Natural killer cell treated with Interleukin-12 subunit alpha and Interleukin-12 subunit beta and Interleukin-15 and Interleukin-18, amount 100 ng/mL, for 72 hours (primary cell): ENCODE measurements around the gene STK11. TPM values are rescaled to one million over a fixed set of nuclear protein-coding genes. Genes with fewer than 3 reads are reported as not detected.

ENCODE experiments used
- ATAC-seq, 2 donors: fragments of 150-1000 bp; cut with Tn5 transposase in 1 of 2; sonication (Bioruptor Pico), chemical (Tn5 transposase) in 1 of 2; 2 replicates each; pipeline ENCODE4 v1.10.0; 2021
- DNase-seq: peaks from one replicate; pipeline ENCODE4 v3.0.0; 2022; ENCODE audit warnings: low spot score
- H3K27ac Mint-ChIP-seq, 2 donors: 1 replicate in 1 of 2; 2 replicates in 1 of 2; pipeline ENCODE4 v1.8.0; 2022; ENCODE audit warnings: mixed read lengths in 2 of 2, mild to moderate bottlenecking in 1 of 2, moderate library complexity in 1 of 2
- H3K27me3 Mint-ChIP-seq, 2 donors: 1 replicate in 1 of 2; 2 replicates in 1 of 2; pipeline ENCODE4 v1.8.0; 2022; ENCODE audit warnings: mixed read lengths in 2 of 2
- H3K36me3 Mint-ChIP-seq: one replicate; pipeline ENCODE4 v1.8.0; 2022; ENCODE audit warnings: mixed read lengths
- H3K4me1 Mint-ChIP-seq, 2 donors: 1 replicate in 1 of 2; 2 replicates in 1 of 2; pipeline ENCODE4 v1.8.0; 2022; ENCODE audit warnings: low read depth in 2 of 2, mixed read lengths in 2 of 2, mild to moderate bottlenecking in 1 of 2
- H3K4me3 Mint-ChIP-seq: one replicate; pipeline ENCODE4 v1.8.0; 2022; ENCODE audit warnings: mixed read lengths
- H3K9me3 Mint-ChIP-seq: 2 replicates; pipeline ENCODE4 v1.8.0; 2022; ENCODE audit warnings: mixed read lengths
- total RNA-seq, 2 donors: library from RNA; stranded (reverse); gene quantifications; one replicate each; pipeline ENCODE4 v1.2.3, GENCODE V29; 2022

STK11 gene, protein sequence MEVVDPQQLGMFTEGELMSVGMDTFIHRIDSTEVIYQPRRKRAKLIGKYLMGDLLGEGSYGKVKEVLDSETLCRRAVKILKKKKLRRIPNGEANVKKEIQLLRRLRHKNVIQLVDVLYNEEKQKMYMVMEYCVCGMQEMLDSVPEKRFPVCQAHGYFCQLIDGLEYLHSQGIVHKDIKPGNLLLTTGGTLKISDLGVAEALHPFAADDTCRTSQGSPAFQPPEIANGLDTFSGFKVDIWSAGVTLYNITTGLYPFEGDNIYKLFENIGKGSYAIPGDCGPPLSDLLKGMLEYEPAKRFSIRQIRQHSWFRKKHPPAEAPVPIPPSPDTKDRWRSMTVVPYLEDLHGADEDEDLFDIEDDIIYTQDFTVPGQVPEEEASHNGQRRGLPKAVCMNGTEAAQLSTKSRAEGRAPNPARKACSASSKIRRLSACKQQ
- total RNA-seq: 10 to 100 TPM; 50.9 to 79.2 TPM

DNA sequence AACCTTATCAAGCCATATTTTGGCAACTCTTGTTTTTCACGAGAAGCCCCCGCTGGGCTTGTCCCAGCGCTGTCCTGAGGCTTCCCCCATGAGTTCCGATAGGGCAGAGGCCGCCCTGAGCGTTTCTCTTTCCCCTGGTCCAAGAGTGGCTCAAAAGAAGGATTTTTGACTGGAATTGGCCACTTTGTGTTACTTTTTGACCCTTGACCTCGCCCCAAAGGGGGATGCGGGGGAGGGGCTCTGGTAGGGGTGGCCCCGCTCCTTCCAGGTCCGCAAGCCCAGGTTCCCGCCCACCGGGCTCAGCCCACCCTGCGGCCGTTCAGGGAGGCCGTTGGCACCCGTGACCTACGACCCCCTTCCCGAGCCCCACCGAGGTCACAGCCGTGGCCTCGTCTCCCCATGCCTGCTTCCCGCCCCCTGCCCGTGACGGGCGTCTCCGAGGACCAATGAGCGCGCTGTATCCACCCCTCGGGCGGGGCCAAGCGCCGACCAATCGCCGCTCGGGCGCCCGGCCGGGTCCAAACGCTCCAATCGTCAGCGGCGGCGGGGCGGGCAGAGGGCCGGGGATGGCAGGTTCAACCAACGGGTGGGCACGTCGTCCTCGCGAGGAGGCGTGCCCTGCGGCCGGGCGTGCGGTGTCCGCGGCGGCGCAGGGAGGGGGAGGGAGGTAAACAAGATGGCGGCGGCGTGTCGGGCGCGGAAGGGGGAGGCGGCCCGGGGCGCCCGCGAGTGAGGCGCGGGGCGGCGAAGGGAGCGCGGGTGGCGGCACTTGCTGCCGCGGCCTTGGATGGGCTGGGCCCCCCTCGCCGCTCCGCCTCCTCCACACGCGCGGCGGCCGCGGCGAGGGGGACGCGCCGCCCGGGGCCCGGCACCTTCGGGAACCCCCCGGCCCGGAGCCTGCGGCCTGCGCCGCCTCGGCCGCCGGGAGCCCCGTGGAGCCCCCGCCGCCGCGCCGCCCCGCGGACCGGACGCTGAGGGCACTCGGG lies at the start of gene STK11:
Gene STK11 (plus strand): TSS at position 665 of the 986 bp plus-strand sequence. CDS start 1,136 bp downstream, outside the sequence.
- ATAC-seq (peak; percentile 98 to 99), DNase-seq (peak; percentile 100)
- peak within 1 kb of the TSS; percentile 90 to 92 for H3K27ac Mint-ChIP-seq
- no peaks in the 10 kb centered on the region for H3K9me3 Mint-ChIP-seq
- peak within 1 kb of the TSS; percentile 97 for H3K4me3 Mint-ChIP-seq
- H3K27me3 Mint-ChIP-seq: no peaks in the 10 kb centered on the region
- H3K4me1 Mint-ChIP-seq: peaks cover 17 to 21% of the 10 kb centered on the region in 2 donors
- H3K36me3 Mint-ChIP-seq: no peaks in the 10 kb centered on the region

DNA sequence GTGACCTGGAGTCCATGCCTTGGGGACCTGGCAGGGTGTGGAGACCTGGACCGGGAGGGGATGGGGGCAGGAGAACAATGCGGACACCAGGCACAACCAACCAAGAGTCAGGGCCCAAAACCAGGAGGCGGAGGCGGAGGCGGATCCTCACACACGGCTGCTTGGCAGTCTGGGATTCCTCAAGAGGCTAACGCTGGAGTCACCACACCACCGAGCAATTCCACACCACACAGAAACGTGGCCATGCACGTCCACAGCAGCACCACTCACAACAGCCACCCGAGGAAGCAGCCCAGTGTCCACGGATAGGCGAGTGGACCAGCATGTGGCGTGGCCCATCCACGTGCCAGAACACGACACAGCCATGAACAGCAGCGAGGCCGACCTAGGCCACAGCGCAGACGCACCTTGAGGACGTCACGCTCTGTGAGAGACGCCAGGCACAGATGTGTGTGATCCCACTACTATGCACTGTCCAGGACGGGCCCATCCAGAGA lies 49.2 kb upstream of the STK11 start:
- Mint-ChIP-seq H3K4me1 (no peaks in the 10 kb centered on the region), H3K27me3 (no peaks in the 10 kb centered on the region), H3K4me3 (no peak overlapping the region), H3K27ac (no peak overlapping the region), H3K36me3 (no peaks in the 10 kb centered on the region), H3K9me3 (no peaks in the 10 kb centered on the region)
- DNase-seq (no peak), ATAC-seq (no peak)

DNA sequence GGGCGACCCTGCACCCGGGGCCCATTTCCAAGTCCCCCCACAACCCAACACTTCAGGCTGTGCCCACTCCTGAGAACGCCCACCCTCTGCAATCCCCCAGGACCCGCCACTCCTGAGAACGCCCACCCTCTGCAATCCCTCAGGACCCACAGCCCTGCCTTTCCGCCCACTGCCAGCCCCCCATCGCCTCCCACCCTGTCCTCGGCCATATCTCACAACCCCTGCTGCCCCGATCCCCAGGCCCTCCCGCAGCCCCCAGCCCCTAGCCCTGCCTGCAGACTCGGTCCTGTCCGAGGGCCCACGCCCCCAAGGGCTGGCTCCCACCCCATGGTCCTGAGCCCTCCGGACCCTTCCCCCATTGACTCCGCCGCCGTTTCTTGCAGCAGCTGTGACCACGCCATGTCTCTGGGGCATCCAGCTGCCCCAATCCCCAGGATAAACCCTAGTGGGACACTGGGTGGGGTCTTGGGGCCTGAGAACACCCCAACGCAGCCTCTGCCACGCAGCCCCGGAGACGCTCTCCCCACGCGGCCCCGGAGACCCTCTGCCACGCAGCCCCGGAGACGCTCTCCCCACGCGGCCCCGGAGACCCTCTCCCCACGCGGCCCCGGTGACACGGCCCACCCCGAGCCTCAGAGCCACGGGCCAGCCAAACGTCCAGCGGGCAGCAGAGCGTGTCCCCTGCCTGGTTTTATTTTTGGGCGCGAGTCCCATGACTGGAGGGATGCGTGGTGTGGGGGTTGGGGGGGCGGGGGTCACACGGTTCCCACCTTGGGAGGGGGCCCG lies 48.6 kb upstream of the STK11 start:
- Mint-ChIP-seq H3K27me3 (no peaks in the 10 kb centered on the region), H3K4me1 (no peaks in the 10 kb centered on the region), H3K27ac (no peak overlapping the region), H3K36me3 (no peaks in the 10 kb centered on the region), H3K9me3 (no peaks in the 10 kb centered on the region), H3K4me3 (no peak overlapping the region)
- ATAC-seq (peak in 1 of 2 donors; percentile 13), DNase-seq (no peak)

DNA sequence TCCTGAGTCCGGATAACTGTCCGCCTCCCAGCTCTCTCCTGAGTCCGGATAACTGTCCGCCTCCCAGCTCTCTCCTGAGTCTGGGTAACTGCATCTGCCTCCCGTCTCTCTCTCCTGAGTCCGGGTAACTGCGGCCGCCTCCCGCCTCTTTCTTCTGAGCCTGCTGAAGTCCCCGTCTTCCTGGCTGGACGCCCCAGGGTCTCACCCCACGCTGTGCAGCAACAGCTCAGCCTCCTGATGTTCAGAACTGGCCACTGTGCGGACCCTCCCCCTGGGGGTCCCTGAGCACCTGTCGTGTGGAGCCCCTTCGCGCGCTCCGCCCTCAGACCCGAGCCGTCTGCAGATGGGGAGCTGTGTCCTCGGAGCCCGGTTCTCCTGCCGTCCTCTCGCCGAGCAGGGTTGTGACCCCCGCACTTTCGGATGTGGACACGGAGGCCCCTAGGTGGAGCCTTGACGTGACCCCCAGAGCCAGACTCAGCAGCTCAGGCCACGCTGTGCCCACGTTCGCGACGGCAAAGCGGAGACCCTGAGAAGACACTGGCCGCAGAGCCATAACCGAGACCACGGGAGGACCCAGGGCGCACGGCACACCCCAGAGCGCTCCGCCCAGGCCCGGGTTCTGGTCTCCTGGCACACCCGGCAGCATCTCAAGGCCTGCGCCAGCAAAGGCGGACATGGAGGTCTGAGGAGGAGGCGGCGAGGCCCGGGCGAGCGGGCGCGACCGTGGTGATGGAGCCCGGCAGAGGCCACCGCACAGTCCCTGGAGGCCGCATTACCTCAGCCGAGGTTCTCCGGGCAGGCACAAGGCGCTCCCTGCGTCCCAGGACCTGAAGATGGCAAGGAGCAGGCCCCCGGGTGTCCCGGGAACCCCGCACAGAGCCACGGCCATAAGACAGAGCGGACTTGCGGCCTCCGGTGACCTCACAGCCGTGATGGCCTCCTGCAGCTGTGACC lies 47.4 kb upstream of the STK11 start:
- H3K4me1 Mint-ChIP-seq: peaks cover 0 to 7% of the 10 kb centered on the region in 2 donors
- ATAC-seq (no peak), DNase-seq (no peak)
- no peaks in the 10 kb centered on the region for H3K27me3 Mint-ChIP-seq
- no peak overlapping the region for H3K27ac Mint-ChIP-seq
- H3K9me3 Mint-ChIP-seq: no peaks in the 10 kb centered on the region
- no peak overlapping the region for H3K4me3 Mint-ChIP-seq
- no peaks in the 10 kb centered on the region for H3K36me3 Mint-ChIP-seq

DNA sequence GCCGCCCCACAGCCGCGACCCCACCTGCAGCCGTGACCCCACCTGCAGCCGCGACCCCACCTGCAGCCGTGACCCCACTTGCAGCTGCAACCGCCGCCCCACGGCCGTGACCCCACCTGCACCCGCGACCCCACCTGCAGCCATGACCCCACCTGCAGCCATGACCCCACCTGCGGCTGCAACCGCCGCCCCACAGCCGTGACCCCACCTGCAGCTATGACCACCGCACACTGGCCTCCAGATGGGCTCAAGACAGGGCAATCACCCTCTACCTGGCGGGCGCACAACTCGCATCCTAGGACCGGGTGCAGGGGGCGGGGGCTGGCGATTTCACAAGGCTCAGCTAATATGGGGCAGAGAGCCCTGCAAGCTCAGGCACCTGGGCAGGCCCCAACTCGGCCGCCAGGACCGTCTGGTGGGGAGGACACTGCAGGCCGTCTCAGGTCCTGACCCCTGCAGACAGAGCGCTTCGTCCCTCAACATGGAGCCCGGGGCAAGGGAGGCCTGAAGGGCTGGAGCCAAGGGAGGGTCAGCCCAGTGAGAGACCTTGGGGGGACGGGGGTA lies 46.6 kb upstream of the STK11 start:
- Mint-ChIP-seq H3K4me3 (no peak overlapping the region), H3K9me3 (no peaks in the 10 kb centered on the region), H3K4me1 (peaks cover 0 to 7% of the 10 kb centered on the region in 2 donors), H3K36me3 (no peaks in the 10 kb centered on the region), H3K27me3 (no peaks in the 10 kb centered on the region), H3K27ac (no peak overlapping the region)
- ATAC-seq: no peak
- DNase-seq: no peak

DNA sequence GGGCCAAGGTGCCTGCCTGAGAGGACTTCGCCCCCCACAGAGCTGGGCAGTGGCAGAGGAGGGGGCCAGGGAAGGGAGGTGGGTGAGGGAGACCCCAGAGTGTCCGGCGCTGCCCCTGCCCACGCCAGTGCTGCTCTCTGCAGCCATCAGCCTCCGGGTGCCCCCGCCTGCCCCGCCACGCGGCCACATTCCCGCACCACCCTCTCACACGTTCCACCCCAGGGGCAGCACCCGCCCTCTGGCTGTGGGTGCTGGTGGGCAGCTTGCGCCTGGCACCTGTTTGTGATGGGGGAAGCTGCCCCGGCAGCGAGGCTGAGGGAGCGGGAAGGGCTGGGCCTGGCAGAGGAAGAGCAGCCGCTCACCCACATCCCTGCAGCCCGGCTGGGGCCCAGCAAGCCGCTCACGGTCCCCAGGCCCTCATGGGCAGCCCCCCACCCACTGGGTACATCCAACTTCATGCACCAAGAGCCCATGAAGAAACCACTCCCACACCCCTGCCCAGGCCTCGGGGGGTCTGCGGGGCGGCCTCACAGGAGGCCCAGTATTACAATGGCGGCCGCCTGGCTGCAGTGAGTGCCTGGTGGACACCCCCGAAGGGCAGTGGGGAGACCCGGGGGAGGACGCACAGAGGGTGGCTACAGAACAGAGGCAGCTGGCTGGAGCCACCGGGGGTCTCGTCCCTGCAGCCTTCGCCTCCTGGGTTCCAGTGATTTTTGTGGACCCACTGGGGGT lies 45.5 kb upstream of the STK11 start:
- Mint-ChIP-seq H3K27ac (no peak overlapping the region), H3K36me3 (no peaks in the 10 kb centered on the region), H3K9me3 (no peaks in the 10 kb centered on the region), H3K4me1 (peaks cover 0 to 7% of the 10 kb centered on the region in 2 donors), H3K27me3 (no peaks in the 10 kb centered on the region), H3K4me3 (no peak overlapping the region)
- no peak for ATAC-seq
- no peak for DNase-seq

DNA sequence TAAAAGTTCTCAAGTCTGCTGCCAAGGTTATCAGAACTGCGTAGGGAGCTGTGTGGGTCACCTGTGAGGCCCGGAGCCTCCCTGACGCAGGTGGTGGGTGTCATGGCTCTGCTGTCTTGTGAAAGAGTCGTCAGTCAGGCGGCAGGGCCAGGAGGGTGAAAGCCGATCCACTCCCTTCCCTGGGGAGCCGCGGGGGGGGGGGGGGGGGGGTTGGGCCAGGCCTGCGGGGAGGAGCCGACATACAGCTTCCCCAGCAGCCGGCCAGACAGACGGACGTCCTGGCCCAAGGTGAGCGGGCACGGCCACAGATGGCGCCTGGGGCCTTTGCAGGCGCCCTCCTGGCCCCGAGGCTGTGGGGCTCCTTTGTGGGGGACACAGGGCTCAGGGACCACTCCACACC lies 43.9 kb upstream of the STK11 start:
- Mint-ChIP-seq H3K36me3 (no peaks in the 10 kb centered on the region), H3K27me3 (no peaks in the 10 kb centered on the region), H3K9me3 (no peaks in the 10 kb centered on the region), H3K4me3 (no peak overlapping the region), H3K27ac (no peak overlapping the region), H3K4me1 (peaks cover 0 to 7% of the 10 kb centered on the region in 2 donors)
- DNase-seq: no peak
- no peak for ATAC-seq

DNA sequence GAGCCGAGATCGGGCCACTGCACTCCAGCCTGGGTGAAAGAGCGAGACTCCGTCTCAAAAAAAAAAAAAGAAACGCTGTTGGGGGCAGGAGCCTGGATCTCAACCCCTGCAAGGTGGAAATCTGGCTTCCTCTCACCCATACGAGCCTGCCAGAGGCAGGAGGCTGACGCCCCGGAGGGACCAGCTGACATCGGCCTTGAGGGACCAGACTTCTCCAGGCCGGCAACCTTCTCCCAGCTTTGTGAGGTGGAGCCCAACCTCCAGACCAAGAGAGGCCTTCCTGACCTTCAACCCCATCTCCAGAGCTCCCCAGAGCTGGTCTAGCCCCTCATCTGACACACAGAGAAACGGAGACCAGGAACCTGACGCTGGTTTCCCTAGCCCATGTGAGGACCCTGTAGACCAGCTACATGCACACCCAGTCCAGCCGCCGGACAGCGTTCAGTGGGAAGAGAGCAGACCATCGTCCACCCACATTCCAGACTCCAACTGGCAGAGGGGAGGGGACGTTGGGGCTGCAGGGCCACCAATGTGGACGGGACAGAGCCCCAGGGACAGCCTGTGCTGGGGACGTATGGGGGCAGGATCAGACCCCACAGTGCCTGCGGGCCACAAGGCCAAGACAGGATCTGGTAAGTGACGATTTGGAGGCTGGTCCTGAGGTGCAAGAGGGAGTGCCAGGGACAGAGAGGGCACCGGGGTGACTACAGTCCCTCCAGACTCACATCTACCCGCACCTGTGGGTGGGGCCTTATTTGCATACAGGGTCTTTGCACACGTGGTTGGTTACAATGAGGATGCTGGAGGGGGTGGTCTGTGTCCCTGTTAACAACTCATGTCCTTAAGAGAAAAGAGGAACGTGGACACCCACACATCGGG lies 42.9 kb upstream of the STK11 start:
- H3K27ac Mint-ChIP-seq: no peak overlapping the region
- H3K27me3 Mint-ChIP-seq: no peaks in the 10 kb centered on the region
- H3K4me3 Mint-ChIP-seq: no peak overlapping the region
- ATAC-seq: no peak
- DNase-seq: no peak
- H3K36me3 Mint-ChIP-seq: no peaks in the 10 kb centered on the region
- no peaks in the 10 kb centered on the region for H3K9me3 Mint-ChIP-seq
- peaks cover 0 to 7% of the 10 kb centered on the region in 2 donors for H3K4me1 Mint-ChIP-seq

DNA sequence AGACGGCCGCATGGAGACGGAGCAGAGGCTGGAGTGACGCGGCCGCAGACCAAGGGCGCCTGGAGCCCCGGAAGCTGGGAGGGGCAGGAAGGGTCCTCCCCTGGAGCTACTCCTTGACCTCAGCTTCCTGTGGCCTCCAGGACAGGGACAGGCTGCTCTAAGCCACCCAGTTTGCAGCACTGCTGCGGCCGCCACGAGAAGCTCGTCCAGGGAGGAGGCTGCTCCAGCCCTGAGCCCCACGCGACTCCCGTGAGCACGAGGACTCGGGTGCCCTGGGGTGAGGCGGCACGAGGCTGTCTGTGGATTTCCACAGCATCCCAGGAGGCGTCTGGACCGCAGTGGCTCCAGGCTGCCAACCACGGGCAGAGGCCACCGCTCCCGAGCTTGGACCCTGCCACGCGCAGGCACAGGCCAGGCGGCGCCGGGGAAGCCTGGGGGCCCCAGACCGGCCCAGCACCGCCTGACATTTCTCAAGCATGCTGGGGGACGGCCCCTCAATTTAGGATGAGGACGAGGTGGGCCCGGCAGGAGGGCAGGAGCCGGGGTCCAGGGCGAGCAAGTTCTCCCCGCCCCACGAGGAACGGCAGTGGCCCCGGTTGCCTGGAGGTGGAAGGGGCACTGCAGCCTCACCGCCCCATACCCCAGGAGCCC lies 42.2 kb upstream of the STK11 start:
- no peaks in the 10 kb centered on the region for H3K9me3 Mint-ChIP-seq
- H3K27ac Mint-ChIP-seq: no peak overlapping the region
- H3K27me3 Mint-ChIP-seq: no peaks in the 10 kb centered on the region
- ATAC-seq (peak in 1 of 2 donors; percentile 13), DNase-seq (no peak)
- H3K36me3 Mint-ChIP-seq: no peaks in the 10 kb centered on the region
- H3K4me3 Mint-ChIP-seq: no peak overlapping the region
- H3K4me1 Mint-ChIP-seq: peaks cover 0 to 7% of the 10 kb centered on the region in 2 donors

DNA sequence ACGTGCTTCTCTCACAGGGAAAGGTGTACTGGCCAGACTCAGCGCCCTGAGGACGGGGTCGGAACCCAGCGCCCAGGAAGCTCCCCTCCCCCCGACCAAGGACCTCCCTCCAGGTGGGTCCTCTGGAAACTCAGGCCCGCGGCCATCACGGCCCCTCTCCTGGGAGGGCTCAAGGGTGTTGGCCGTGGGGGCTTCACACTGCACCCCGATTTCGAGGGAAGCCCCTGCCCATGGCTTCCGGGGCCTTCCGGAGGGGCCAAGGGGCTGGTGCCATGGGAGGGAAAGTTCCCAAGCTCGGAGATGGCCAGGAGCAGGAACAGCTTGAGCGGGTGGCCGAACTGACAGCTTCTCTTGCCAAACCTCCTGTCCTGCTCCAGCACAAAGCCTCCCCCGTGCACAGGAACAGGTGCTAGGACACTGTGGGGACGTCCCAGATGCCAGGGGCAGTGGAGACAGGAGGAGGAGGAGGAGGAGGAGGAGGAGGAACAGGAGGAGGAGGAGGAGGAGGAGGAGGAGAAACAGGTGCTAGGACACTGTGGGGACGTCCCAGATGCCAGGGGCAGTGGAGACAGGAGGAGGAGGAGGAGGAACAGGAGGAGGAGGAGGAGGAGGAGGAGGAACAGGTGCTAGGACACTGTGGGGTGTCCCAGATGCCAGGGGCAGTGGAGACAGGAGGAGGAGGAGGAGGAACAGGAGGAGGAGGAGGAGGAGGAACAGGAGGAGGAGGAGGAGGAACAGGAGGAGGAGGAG lies 41.5 kb upstream of the STK11 start:
- Mint-ChIP-seq H3K27ac (no peak overlapping the region), H3K9me3 (no peaks in the 10 kb centered on the region), H3K4me1 (peaks cover 0 to 10% of the 10 kb centered on the region in 2 donors), H3K4me3 (no peak overlapping the region), H3K27me3 (no peaks in the 10 kb centered on the region), H3K36me3 (no peaks in the 10 kb centered on the region)
- peak; percentile 61 for DNase-seq
- ATAC-seq: no peak
